Measurements from ENCODE around the gene CMTR1. TPM values are rescaled to one million over a fixed set of nuclear protein-coding genes. Genes with fewer than 3 reads are reported as not detected.
"Not testable (repeated sequence)": the region's sequence is repeated elsewhere in the genome, so short reads cannot be mapped to it uniquely, and the experiment has no call there.

Gene CMTR1
- 22.4 and 25.4 TPM in 2 replicates for total RNA-seq

GRCh38 chr6:37432916-37433656 is at the start of gene CMTR1:
Gene CMTR1 (plus strand): TSS chr6:37433221. CDS start chr6:37435630, 2,409 bp downstream.
- peak; percentile 91 to 93 for DNase-seq (ENCODE audit: low read depth in 2 of 2)

GRCh38 chr6:37388578-37388977 is 44.4 kb upstream of the CMTR1 start:
- no peak for DNase-seq (ENCODE audit: low read depth in 2 of 2)

DNA sequence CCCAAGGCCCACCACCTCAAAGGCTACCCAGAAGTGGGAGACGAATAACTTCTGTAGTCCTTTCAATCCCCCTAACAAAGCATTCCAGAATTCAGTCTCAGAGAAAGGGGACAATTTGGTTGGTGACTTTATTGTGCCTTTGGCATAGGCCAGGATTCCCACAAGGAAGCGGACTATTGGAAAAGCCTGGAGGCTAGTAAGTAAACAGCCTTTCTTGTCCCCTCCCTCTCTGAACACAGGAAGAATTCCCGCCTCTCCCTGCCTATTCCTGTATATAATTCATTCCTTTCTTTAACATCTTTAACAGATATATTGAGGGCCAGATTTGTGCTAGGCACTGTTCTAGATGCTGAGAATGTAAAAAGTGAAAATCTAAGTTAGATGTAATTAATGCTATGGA is 43.2 kb upstream of the CMTR1 start:
- DNase-seq (ENCODE audit: low read depth in 2 of 2), result no peak

GRCh38 chr6:37391120-37391519 is 41.9 kb upstream of the CMTR1 start:
- no peak for DNase-seq (ENCODE audit: low read depth in 2 of 2)

GRCh38 chr6:37392821-37393220 is 40.2 kb upstream of the CMTR1 start:
- DNase-seq (ENCODE audit: low read depth in 2 of 2), result no peak

- no peak for DNase-seq (ENCODE audit: low read depth in 2 of 2)
Measured at GRCh38 chr6:37393381-37393929, 39.6 kb upstream of the CMTR1 start.

DNA sequence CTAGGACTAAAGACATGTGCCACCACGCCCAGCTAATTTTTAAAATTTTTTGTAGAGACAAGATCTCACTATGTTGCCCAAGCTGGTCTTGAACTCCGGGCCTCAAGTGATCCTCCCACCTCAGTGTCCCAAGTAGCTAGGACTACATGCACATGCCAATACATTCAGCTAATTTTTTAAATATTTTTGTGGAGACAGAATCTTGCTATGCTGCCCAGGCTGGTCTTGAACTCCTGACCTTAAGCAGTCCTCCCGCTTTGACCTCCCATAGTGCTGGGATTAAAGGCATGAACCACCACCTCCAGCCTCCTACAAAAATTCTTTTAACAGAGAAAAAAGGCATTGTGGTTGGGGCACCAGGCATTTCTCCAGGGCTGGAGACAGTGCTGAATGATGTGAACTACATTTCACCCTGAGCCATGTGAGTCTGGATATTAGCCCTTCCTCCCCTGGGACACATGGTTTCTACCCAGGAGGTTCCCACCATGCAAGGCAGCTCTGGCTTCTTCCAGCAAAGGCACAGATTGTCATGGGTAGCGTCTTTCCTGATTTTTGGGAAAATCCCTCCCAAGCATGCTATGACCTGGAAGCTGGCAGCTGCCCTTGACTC is 36.3 kb upstream of the CMTR1 start:
- DNase-seq (ENCODE audit: low read depth in 2 of 2), result peak in 1 of 2 donors; percentile 5

- no peak for DNase-seq (ENCODE audit: low read depth in 2 of 2)
Measured at GRCh38 chr6:37399131-37399530, 33.9 kb upstream of the CMTR1 start.

GRCh38 chr6:37399795-37400490 is 33.1 kb upstream of the CMTR1 start:
- no peak for DNase-seq (ENCODE audit: low read depth in 2 of 2)

- DNase-seq (ENCODE audit: low read depth in 2 of 2), result not testable (repeated sequence)
Measured at GRCh38 chr6:37401658-37402057, 31.4 kb upstream of the CMTR1 start.

DNA sequence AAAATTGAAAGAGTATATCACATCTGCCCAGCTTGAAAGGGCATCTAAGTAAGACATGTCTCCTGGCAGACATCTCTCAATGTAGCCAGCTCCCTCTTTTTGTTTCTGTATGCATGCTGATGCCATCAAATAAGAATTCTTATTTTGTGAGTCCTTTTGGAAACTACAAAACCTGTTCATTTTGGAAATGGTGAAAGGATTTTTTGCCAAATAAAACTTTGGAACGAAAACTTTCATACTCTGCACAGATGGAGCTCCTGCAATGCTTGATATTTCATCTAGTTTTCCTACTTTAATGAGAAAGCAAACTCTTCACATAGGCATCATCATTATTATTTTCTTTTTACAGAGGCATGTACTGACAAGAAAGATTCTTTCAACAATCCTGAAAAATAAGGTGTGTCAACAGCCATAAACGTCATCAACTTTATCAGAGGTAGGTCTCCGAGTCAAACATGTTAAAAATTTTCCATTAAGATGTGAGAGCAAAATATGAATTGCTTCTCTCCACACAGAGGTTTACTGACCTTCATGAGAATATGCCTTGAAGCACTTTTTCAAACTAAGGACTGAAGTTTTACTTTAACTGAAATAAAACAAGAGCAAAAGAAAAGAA is 26.2 kb upstream of the CMTR1 start:
- no peak for DNase-seq (ENCODE audit: low read depth in 2 of 2)

DNA sequence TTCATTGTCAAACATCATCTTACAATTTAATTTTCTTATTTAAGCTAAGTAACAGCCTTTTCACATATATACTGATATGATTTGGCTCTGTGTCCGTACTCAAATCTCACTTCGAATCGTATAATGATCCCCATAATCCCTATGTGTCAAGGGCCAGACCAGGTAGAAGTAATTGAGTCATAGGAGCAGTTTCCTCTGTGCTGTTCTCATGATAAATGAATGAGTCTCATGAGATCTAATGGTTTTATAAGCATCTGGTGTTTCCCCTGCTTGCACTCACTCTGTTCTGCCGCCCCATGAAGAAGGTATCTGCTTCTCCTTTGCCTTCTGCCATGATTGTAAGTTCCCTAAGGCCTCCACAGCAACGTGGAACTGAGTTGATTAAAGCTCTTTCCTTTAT is 25.1 kb upstream of the CMTR1 start:
- no peak for DNase-seq (ENCODE audit: low read depth in 2 of 2)

DNA sequence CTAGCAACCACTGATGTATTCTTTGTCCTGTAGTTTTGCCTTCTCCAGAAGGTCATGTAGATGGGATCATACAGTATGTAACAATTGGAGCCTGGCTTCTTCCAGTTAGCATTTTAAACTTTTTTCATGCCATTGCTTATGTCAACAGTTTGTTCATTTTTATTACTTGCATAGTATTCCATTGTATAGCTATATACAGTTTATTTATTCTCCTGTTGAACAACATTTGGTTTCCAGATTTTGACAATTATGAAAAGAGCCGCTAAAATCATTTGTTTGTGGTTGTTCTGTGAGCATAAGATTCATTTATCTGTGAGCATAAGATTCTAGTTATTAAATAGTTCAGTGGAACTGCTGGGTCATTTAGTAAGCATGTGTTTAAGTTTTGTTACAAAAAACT is 23.5 kb upstream of the CMTR1 start:
- no peak for DNase-seq (ENCODE audit: low read depth in 2 of 2)

DNA sequence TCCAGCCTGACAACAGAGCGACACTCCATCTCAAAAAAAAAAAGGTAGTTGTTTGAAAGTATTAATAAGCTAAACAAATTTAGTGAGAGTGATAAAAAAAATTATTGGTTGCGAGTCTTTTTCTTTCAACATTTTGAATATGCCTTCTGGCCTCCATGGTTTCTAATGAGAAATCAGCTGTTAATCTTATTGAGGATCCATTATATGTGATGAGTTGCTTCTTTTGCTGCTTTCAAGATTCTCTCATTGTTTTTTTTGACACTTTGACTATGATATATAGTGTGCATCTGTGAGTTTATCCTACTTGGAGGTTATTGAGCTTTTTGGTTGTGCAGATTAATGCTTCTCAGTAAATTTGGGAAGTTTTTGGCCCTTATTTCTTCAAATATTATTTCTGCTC is 15.6 kb upstream of the CMTR1 start:
- no peak for DNase-seq (ENCODE audit: low read depth in 2 of 2)

DNA sequence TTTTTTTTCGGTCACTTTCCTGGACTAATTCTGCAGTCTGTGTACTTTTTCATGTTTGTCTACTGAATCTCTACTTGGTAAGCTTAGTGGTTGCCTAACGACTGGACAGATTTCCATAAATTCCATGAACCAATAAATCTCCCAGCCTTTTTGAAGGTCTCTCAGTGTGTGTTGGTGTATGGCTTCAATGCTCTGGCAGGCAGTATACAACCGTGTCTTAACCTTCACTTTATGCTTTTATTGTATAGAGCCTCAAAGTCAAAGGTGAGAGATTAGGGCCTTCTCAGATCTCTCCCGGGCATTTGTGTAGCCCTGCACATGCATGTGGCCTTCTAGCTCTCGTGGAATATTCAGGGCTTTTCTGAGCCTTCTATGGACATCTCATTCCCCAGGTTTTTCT is 14.3 kb upstream of the CMTR1 start:
- no peak for DNase-seq (ENCODE audit: low read depth in 2 of 2)

DNA sequence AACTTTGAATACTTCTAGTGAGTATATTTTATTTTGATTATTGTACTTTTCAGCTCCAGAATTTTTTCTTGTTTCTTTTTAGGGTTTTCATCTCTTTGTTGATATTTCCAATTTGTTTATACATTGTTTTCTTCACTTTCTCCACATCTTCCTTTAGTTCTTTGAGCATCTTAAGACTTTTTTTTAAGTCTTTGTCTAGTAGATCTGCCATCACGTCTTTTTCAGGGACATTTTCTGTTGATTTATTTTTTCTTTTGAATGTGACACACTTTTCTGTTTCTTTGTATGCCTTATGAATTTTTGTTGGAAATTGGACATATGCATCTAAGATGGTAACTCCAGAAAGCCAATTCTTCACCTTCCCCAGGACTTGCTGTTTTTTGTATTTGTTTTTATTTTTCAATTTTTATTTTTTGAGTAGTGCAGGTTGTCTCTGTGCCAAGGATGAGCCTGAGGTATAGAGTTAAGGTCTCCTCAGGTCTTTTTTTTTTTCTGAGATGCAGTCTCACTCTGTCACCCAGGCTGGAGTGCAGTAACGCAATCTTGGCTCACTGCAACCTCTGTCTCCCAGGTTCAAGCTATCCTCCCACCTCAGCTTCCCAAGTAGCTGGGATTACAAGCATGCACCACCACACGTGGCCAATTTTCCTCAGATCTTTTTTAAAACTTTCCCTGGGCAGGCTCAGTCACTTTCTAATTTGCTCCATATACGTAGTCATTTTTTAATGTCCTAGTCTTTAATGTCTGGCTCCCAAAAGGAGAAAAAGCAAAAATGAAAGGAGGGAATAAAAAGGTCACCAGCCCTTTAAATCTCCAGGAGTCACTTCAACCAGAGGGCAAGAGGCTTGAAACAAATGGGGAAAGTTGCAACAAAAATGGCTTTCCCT is 6.7 kb upstream of the CMTR1 start:
- no peak for DNase-seq (ENCODE audit: low read depth in 2 of 2)

GRCh38 chr6:37426945-37427510 is 6.0 kb upstream of the CMTR1 start:
- no peak for DNase-seq (ENCODE audit: low read depth in 2 of 2)

DNA sequence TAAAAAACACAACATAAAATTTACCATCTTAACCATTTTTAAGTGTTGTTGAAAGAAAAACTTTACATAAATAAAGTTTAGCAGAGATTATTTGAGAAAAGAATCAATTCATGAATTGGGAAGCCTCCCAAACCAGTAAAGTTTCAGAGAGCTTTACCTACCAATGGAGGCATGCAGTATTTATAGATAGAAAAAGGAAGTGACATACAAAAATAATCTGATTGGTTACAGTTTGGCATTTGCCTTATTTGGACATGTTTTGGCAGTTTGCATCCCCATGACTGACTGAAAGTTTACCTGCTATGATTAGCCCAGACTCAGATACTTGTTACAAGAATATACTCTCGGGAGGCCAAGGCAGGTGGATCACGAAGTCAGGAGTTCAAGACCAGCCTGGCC is 3.7 kb upstream of the CMTR1 start:
- peak in 1 of 2 donors; percentile 8 for DNase-seq (ENCODE audit: low read depth in 2 of 2)

GRCh38 chr6:37432590-37432915 is 468 bp upstream of the CMTR1 start:
- no peak for DNase-seq (ENCODE audit: low read depth in 2 of 2)

GRCh38 chr6:37433657-37434271 is 743 bp downstream of the CMTR1 start:
- peak in 1 of 2 donors; percentile 39 for DNase-seq (ENCODE audit: low read depth in 2 of 2)

Data from lung microvascular endothelial cell (primary cell).